Activated naive CD4-positive, alpha-beta T cell treated with anti-CD3 and anti-CD28 coated beads for 36 hours (primary cell): ENCODE results near the gene PYGB. TPM values are rescaled to one million over a fixed set of nuclear protein-coding genes. Genes with fewer than 3 reads are reported as not detected.

Experiments used
- CTCF ChIA-PET: fragments of 350-600 bp; sonication (Branson Sonifier 250); formaldehyde crosslinking; loops from one replicate; lab custom pipeline; 2021; ENCODE audit warnings: antibody characterized with exemption; lab: Charles Lee
- DNase-seq: peaks from one replicate; pipeline ENCODE4 v3.0.0-alpha.2; 2020
- H3K27ac Mint-ChIP-seq: one replicate; pipeline ENCODE4 v1.8.0; 2021; ENCODE audit warnings: mild to moderate bottlenecking, mixed read lengths
- H3K27me3 Mint-ChIP-seq: one replicate; pipeline ENCODE4 v1.8.0; 2021; ENCODE audit warnings: low read depth, mixed read lengths
- H3K36me3 Mint-ChIP-seq: one replicate; pipeline ENCODE4 v1.8.0; 2021; ENCODE audit warnings: low read depth, mixed read lengths
- H3K4me1 Mint-ChIP-seq: one replicate; pipeline ENCODE4 v1.8.0; 2021; ENCODE audit warnings: low read depth, mixed read lengths
- H3K4me3 Mint-ChIP-seq: one replicate; pipeline ENCODE4 v1.8.0; 2021; ENCODE audit warnings: mild to moderate bottlenecking, moderate library complexity, mixed read lengths
- H3K9me3 Mint-ChIP-seq: one replicate; pipeline ENCODE4 v1.8.0; 2021; ENCODE audit warnings: mixed read lengths
- intact Hi-C: fragments of 100-400 bp; cut with micrococcal nuclease; formaldehyde crosslinking; loops from one replicate; pipeline ENCODE4 v1.15.1; 2023
- total RNA-seq, 2 experiments: library from RNA; stranded (reverse); gene quantifications; one replicate each; pipeline ENCODE4 v1.2.3, GENCODE V29; 2021

PYGB gene
- total RNA-seq, 2 experiments from 2014 or later, result 19.6 to 20.0 TPM

GRCh38 chr20:25287631-25288290 is 39.9 kb downstream of the PYGB start:
- Mint-ChIP-seq H3K4me1 (no peaks in the 10 kb centered on the region), H3K9me3 (no peaks in the 10 kb centered on the region), H3K4me3 (no peak overlapping the region), H3K27me3 (no peaks in the 10 kb centered on the region), H3K27ac (no peak overlapping the region), H3K36me3 (peaks cover 7% of the 10 kb centered on the region)
- intact Hi-C loops, result no loop called here
- CTCF ChIA-PET, result no interaction called here
- DNase-seq, result no peak

DNA sequence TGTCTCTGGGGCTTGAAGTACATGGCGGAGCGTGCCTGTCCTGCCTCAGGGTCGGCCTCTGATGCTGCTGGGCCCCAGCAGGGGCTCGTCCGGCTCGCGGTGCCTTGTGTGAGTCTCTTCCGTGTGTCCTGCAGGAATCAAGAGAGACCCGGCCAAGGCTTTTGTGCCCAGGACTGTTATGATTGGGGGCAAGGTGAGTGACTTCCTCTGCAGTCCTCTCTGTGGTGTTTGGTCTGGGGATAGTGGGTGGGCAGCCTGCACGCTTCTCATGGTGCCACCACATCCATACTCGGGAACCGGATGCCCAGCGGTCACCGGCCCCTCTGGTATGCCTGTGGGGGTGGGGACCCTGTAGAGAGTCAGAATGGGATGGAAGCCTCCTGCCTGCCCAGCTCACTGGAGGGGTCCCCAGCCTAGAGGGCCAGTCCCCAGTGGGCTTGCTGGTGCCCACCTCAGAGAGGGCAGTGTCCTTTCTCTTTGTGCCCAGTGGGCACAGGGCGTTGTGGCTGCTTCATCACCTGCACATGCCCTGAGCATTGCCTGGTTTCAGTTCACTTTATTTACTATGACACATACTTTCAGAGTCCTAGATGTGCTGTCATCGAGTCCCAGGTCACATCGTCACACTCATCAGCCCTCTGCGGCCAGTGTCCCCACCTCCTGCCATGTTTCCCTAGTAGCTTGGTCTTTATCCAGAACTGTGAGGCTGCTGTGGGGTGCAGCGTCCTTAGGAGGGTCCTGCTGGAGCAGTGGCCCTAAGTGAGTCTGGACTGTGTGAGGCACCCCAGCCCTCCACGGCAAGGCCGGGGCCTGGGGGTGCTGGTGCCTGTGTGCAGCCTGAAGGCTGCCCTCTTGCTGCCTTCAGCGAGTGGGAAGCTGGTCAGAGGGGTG is 40.7 kb downstream of the PYGB start:
- Mint-ChIP-seq H3K9me3 (no peaks in the 10 kb centered on the region), H3K4me1 (no peaks in the 10 kb centered on the region), H3K36me3 (peaks cover 5% of the 10 kb centered on the region), H3K27me3 (no peaks in the 10 kb centered on the region), H3K4me3 (no peak overlapping the region), H3K27ac (no peak overlapping the region)
- CTCF ChIA-PET, result no interaction called here
- intact Hi-C loops, result no loop called here
- DNase-seq, result no peak

DNA sequence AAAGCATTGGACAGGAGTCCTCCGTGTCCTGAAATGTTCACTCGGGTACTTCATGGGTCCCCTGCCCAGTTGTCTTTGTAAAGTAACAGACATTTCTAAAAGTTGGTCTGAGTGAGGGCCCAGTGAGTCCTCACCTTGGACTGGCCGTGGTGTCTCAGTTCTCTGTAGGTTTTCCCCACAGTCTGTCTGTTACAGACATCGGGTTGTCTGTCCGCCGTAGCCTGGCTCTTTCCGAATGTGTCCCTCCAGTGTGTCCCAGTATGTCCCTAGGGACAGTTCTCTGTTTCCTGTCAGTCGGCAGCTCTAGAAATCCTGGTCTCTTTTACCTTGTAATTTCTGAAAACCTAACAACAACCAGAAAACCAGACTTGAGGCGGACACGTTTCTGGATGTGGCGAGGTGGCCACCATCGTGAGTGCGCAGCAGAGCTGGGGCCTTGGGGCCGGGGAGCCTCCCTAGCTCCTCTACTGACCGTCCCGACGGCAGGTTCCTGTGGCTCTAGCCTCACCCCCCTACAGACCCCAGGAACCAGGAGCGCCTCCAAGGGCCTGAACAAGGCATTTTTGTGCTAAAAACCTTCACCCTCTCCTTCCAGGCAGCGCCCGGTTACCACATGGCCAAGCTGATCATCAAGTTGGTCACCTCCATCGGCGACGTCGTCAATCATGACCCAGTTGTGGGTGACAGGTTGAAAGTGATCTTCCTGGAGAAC is 42.2 kb downstream of the PYGB start:
- no peak overlapping the region for H3K4me3 Mint-ChIP-seq
- H3K9me3 Mint-ChIP-seq, result no peaks in the 10 kb centered on the region
- no peak for DNase-seq
- H3K4me1 Mint-ChIP-seq, result no peaks in the 10 kb centered on the region
- H3K36me3 Mint-ChIP-seq, result peaks cover 7% of the 10 kb centered on the region
- no peak overlapping the region for H3K27ac Mint-ChIP-seq
- H3K27me3 Mint-ChIP-seq, result no peaks in the 10 kb centered on the region
- intact Hi-C loops, result no loop called here
- CTCF ChIA-PET, result interaction anchor here (0.7 to 1.2 kb wide), 2 partner anchors 109 to 170 kb away, joined by 3 to 5 read pairs; no protein-coding TSS in a partner anchor

DNA sequence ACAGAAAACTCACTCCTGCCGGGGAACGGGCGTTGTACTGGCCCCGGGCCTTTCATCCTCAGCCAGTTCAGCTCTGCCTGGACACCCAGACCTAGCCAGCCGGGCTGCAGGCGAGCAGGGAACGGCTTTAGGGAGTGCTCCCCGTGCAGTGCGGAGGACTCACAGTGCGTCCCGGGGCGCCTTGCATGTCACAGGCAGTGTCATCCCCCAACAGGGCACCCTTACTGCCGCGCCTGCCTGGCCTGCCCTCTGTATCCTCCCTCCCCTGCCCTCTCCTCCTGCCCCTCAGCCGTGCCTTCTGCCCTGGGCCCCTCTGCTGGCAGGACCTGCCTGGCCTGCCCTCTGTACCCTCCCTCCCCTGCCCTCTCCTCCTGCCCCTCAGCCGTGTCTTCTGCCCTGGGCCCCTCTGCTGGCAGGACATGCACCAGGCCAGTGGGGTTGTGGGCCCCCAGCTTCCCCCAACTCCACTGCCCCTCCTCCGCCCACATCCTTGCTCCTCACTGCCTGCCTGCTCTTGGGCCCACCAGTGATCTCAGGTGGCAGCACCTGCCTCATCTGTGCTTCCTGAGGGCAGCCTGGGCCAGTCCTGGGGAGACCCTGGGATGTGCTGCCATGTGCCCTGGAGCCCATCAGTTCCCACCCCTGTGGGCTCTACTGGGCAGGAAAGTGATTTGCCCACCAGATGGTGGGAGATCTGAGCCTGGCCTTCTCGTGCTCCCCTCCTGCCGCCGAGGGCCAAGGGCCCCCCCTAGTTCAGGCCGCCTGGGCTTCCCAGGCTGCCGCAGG is 43.0 kb downstream of the PYGB start:
- H3K27ac Mint-ChIP-seq, result no peak overlapping the region
- DNase-seq, result no peak
- CTCF ChIA-PET, result no interaction called here
- intact Hi-C loops, result no loop called here
- H3K4me1 Mint-ChIP-seq, result no peaks in the 10 kb centered on the region
- peaks cover 7% of the 10 kb centered on the region for H3K36me3 Mint-ChIP-seq
- no peak overlapping the region for H3K4me3 Mint-ChIP-seq
- no peaks in the 10 kb centered on the region for H3K9me3 Mint-ChIP-seq
- H3K27me3 Mint-ChIP-seq, result no peaks in the 10 kb centered on the region

DNA sequence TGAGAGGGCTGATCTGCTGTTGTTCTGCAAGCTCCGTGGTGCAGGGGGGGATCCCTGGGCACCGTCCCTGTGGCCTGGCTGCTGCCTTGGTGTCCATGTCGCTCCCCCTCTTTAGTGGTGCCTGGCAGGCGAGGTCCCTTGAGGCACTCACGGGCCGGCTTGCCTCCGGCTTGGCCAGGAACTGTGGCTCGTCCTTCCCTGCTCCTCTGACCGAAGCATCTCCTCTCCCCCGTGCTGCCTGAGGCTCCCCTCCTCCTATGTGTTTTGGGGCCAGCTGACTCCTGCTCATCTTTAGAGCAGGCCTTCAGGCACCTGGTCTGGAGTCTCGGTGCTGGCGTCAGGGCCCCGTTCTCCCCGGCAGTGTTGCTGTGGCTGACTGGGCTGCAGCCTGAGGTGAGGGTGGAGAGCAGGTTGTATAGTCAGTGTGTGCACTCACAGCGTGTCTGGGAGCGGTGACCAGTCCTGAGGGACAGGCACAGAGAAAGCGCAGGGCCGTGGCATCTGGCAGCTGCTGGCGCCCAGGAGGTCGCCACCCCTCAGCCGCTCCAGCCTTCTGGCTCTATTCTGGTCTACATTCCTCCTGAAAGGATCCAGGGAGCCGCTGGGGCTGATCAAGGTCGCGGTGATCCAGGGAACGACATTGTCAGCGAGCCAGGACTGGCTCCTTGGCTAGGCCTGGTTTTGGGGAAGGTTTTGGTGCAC is 43.7 kb downstream of the PYGB start:
- no peak overlapping the region for H3K4me3 Mint-ChIP-seq
- H3K36me3 Mint-ChIP-seq, result peaks cover 7% of the 10 kb centered on the region
- intact Hi-C loops, result no loop called here
- no peaks in the 10 kb centered on the region for H3K9me3 Mint-ChIP-seq
- no peak for DNase-seq
- H3K27me3 Mint-ChIP-seq, result no peaks in the 10 kb centered on the region
- H3K4me1 Mint-ChIP-seq, result no peaks in the 10 kb centered on the region
- H3K27ac Mint-ChIP-seq, result no peak overlapping the region
- CTCF ChIA-PET, result no interaction called here

DNA sequence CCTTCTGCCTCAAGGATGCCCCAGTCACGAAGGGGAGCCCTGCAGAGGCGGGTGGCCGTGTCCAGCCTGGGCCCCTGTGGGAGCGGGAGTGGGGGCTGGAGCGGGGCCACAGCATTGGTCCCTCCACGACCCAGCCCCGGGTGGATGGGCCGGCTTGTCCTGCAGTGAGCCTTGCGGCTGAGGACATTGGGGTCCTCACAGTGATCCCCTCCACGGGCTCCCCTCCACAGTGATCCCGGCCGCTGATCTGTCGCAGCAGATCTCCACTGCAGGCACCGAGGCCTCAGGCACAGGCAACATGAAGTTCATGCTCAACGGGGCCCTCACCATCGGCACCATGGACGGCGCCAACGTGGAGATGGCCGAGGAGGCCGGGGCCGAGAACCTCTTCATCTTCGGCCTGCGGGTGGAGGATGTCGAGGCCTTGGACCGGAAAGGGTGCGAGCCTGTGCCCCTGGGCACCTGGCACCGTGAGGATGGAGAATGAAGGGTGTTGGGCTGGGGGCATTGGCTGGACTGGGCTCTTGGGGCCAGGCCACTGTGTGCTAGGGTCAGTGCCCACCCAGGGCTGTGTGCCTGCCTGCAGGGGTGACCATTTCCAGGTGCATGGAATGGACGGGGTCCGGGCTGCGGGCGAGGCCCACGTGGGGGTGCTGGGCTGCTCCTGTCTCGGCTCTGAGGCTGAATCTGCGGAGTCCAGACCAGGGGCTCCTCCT is 44.4 kb downstream of the PYGB start:
- intact Hi-C loops, result no loop called here
- Mint-ChIP-seq H3K9me3 (no peaks in the 10 kb centered on the region), H3K27me3 (no peaks in the 10 kb centered on the region), H3K27ac (no peak overlapping the region), H3K4me1 (no peaks in the 10 kb centered on the region), H3K4me3 (no peak overlapping the region), H3K36me3 (peaks cover 1% of the 10 kb centered on the region)
- DNase-seq, result no peak
- CTCF ChIA-PET, result interaction anchor here (3.9 kb wide), 1 partner anchor 107 kb away, joined by 49 read pairs; no protein-coding TSS in a partner anchor

GRCh38 chr20:25293507-25293906 is 45.6 kb downstream of the PYGB start:
- Mint-ChIP-seq H3K27ac (no peak overlapping the region), H3K36me3 (peaks cover 1% of the 10 kb centered on the region), H3K9me3 (no peaks in the 10 kb centered on the region), H3K27me3 (no peaks in the 10 kb centered on the region), H3K4me1 (no peaks in the 10 kb centered on the region), H3K4me3 (no peak overlapping the region)
- intact Hi-C loops, result no loop called here
- CTCF ChIA-PET, result interaction anchor here (0.5 to 3.9 kb wide), 3 partner anchors 91 to 105 kb away, joined by 3 to 49 read pairs (median 4); no protein-coding TSS in a partner anchor
- DNase-seq, result no peak

- H3K4me1 Mint-ChIP-seq, result no peaks in the 10 kb centered on the region
- CTCF ChIA-PET, result interaction anchor here (0.5 to 3.9 kb wide), 6 partner anchors 17 to 300 kb away, joined by 3 to 49 read pairs (median 4); no protein-coding TSS in a partner anchor
- H3K4me3 Mint-ChIP-seq, result no peak overlapping the region
- H3K9me3 Mint-ChIP-seq, result no peaks in the 10 kb centered on the region
- DNase-seq, result no peak
- H3K27me3 Mint-ChIP-seq, result no peaks in the 10 kb centered on the region
- intact Hi-C loops, result loop anchor here (1.0 kb wide), 1 partner anchor 105 kb away; no protein-coding TSS in a partner anchor
- no peak overlapping the region for H3K27ac Mint-ChIP-seq
- H3K36me3 Mint-ChIP-seq, result peaks cover 1% of the 10 kb centered on the region
Measured at GRCh38 chr20:25293910-25294458, 46.1 kb downstream of the PYGB start.

DNA sequence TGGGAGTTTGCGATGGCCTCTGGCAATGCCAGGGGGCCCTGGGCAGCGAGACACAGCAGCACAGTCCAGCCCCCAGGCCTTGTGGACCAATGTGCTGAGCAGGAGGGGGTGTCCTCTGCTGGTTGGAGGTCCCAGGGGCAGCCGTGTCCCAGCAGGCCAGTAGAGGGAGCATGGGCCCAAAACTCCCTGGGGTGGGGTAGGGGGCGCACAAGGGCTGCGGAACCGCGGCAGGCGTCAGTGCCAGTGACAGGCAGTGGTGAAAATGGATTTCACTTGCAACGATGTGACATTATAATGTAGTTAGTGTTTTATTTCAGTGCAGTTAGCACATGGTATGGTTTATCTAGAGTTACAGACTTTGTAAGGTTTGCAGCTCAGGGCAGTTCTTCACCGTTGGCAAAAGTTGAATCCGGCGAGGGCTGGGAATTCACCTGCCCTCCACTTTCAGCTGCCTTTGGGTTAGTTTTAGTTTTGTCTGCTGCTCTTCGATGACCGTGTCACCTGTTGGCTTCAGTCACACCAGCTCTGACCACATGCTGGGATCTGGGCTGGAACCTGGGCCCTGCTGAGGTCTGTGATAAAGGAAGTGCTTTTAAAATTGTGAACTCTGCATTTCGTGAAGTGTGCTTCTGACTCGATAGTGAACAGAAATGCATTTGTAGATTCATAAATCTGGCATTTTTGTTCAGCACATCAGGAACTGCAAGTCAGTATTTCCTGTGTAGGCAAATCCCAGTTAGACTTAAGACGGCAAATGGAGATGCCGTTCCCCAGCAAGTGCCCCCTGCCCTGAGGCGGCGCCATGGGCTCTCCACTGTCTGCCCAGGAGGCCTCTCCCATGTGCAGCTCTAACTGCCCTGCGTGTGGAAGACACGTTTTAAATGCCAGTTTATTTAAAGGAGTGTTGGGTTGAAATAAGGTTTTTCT is 46.8 kb downstream of the PYGB start:
- Mint-ChIP-seq H3K36me3 (peaks cover 1% of the 10 kb centered on the region), H3K27ac (peak overlapping the region; percentile 11), H3K4me1 (no peaks in the 10 kb centered on the region), H3K4me3 (no peak overlapping the region), H3K27me3 (no peaks in the 10 kb centered on the region), H3K9me3 (no peaks in the 10 kb centered on the region)
- peak; percentile 70 for DNase-seq
- intact Hi-C loops, result loop anchor here (1.0 to 5.0 kb wide), 2 partner anchors 47 to 105 kb away; partner anchors contain the start of gene PYGB
- CTCF ChIA-PET, result interaction anchor here (0.5 to 3.9 kb wide), 13 partner anchors 11 to 307 kb away, joined by 3 to 49 read pairs (median 4); no protein-coding TSS in a partner anchor
